Mesenchymal stem cell (in vitro differentiated cells and primary cell): ENCODE data around the gene TUBGCP6.

Source experiments
- DNase-seq: peaks from one replicate; pipeline ENCODE4 v3.0.0-alpha.2; 2013
- H2AFZ ChIP-seq: one replicate; pipeline ENCODE4 v1.6.1; 2013; ENCODE audit warnings: low read depth, mild to moderate bottlenecking, control low read depth, inconsistent platforms, low read length, moderate library complexity
- H2AK5ac ChIP-seq: 2 replicates; pipeline ENCODE4 v1.6.1; 2013; ENCODE audit warnings: low read length, moderate library complexity, mild to moderate bottlenecking, inconsistent platforms; ENCODE audit not compliant: severe bottlenecking
- H2BK120ac ChIP-seq: one replicate; pipeline ENCODE4 v1.6.1; 2013; ENCODE audit warnings: low read depth, mild to moderate bottlenecking, inconsistent platforms, low read length, moderate library complexity
- H2BK12ac ChIP-seq, 2 experiments: one replicate each; pipeline ENCODE4 v1.6.1; 2013; ENCODE audit warnings: inconsistent platforms in 2 of 2, low read length in 2 of 2, mild to moderate bottlenecking in 2 of 2, moderate library complexity in 2 of 2, control low read depth in 1 of 2
- H2BK15ac ChIP-seq: one replicate; pipeline ENCODE4 v1.6.1; 2013; ENCODE audit warnings: mild to moderate bottlenecking, low read depth, inconsistent platforms; ENCODE audit not compliant: poor library complexity, severe bottlenecking
- H2BK5ac ChIP-seq: 2 replicates; pipeline ENCODE4 v1.6.1; 2013; ENCODE audit warnings: low read depth, mild to moderate bottlenecking, low read length, control low read depth, inconsistent platforms; ENCODE audit not compliant: poor library complexity, severe bottlenecking
- H3K14ac ChIP-seq, 2 experiments: one replicate each; pipeline ENCODE4 v1.6.1; 2013; ENCODE audit warnings: inconsistent platforms in 2 of 2, low read length in 2 of 2, control low read depth in 1 of 2, mild to moderate bottlenecking in 1 of 2, moderate library complexity in 1 of 2
- H3K18ac ChIP-seq, 2 experiments: one replicate each; pipeline ENCODE4 v1.6.1; 2013; ENCODE audit warnings: inconsistent platforms in 2 of 2, low read length in 2 of 2, control low read depth in 1 of 2, low read depth in 1 of 2, mild to moderate bottlenecking in 1 of 2
- H3K23ac ChIP-seq, 2 experiments: one replicate each; pipeline ENCODE4 v1.6.1; 2013; ENCODE audit warnings: inconsistent platforms in 2 of 2, low read length in 2 of 2, mild to moderate bottlenecking in 2 of 2, moderate library complexity in 2 of 2, control low read depth in 1 of 2
- H3K27ac ChIP-seq: 2 replicates; pipeline ENCODE4 v1.5.1; 2013; ENCODE audit warnings: mild to moderate bottlenecking, moderate library complexity, low read length, control low read depth, inconsistent platforms; ENCODE audit not compliant: poor library complexity, severe bottlenecking
- H3K27me3 ChIP-seq, 2 experiments: 2 replicates each; pipeline versions ENCODE4 v1.6.1 to v1.7.0; 2013; ENCODE audit warnings: low read length in 2 of 2, mild to moderate bottlenecking in 2 of 2, moderate library complexity in 2 of 2, control low read depth in 1 of 2, inconsistent platforms in 1 of 2; ENCODE audit not compliant: control insufficient read depth in 1 of 2, insufficient read depth in 1 of 2
- H3K36me3 ChIP-seq, 2 experiments: 2 replicates each; pipeline versions ENCODE4 v1.6.1 to v1.7.0; 2013; ENCODE audit warnings: low read length in 2 of 2, control low read depth in 1 of 2, inconsistent platforms in 1 of 2, low read depth in 1 of 2, mild to moderate bottlenecking in 1 of 2; ENCODE audit not compliant: insufficient read depth in 2 of 2, control insufficient read depth in 1 of 2
- H3K4ac ChIP-seq, 2 experiments: one replicate each; pipeline ENCODE4 v1.6.1; 2013; ENCODE audit warnings: inconsistent platforms in 2 of 2, low read length in 2 of 2, mild to moderate bottlenecking in 2 of 2, moderate library complexity in 2 of 2, control low read depth in 1 of 2, low read depth in 1 of 2
- H3K4me1 ChIP-seq: 2 replicates; pipeline ENCODE4 v1.6.1; 2013; ENCODE audit warnings: low read depth, low read length, control low read depth; ENCODE audit not compliant: control insufficient read depth, insufficient read depth
- H3K4me2 ChIP-seq: 2 replicates; pipeline ENCODE4 v1.6.1; 2013; ENCODE audit warnings: low read length, mild to moderate bottlenecking, inconsistent platforms; ENCODE audit not compliant: poor library complexity, severe bottlenecking
- H3K4me3 ChIP-seq, 2 experiments: 2 replicates each; pipeline versions ENCODE4 v1.5.1 to v1.7.0; 2013; ENCODE audit warnings: low read length in 2 of 2, mild to moderate bottlenecking in 2 of 2, control low read depth in 1 of 2, low read depth in 1 of 2; ENCODE audit not compliant: insufficient read depth in 1 of 2
- H3K79me1 ChIP-seq: replicated peaks from 2 replicates; pipeline ENCODE4 v1.6.1; 2013; ENCODE audit warnings: mild to moderate bottlenecking, control low read depth, low read length, inconsistent platforms; ENCODE audit not compliant: poor library complexity, severe bottlenecking
- H3K9ac ChIP-seq: 2 replicates; pipeline ENCODE4 v1.7.0; 2013; ENCODE audit warnings: mild to moderate bottlenecking, low read length, moderate library complexity
- H3K9me3 ChIP-seq: 2 replicates; pipeline ENCODE4 v1.7.0; 2013; ENCODE audit warnings: mild to moderate bottlenecking, low read length; ENCODE audit not compliant: control insufficient read depth
- H4K8ac ChIP-seq: one replicate; pipeline ENCODE4 v1.6.1; 2013; ENCODE audit warnings: inconsistent platforms, mild to moderate bottlenecking, low read length, moderate library complexity
- H4K91ac ChIP-seq: one replicate; pipeline ENCODE4 v1.6.1; 2013; ENCODE audit warnings: mild to moderate bottlenecking, low read length, inconsistent platforms
- WGBS: methylation state at CpG from one replicate; pipeline ENCODE4 v1.1.7; 2013; ENCODE audit warnings: mixed read lengths; 5-methylcytosine and 5-hydroxymethylcytosine counted together

TUBGCP6 gene

GRCh38 chr22:50261615-50262459 is 17.0 kb upstream of the TUBGCP6 start, which contains the start of gene MAPK12:
MAPK12 (minus strand) TSS chr22:50261683; CDS start chr22:50261509, 174 bp downstream.
- Histone ChIP-seq H3K4me2 (peak within 1 kb of the TSS; percentile 84), H3K27ac (peak within 1 kb of the TSS; percentile 24), H3K4ac (peak within 1 kb of the TSS; percentile 77), H2BK12ac (peak within 1 kb of the TSS; percentile 0 to 73), H3K14ac (peak within 1 kb of the TSS; percentile 87 to 96), H3K9ac (peak within 1 kb of the TSS; percentile 85), H2BK120ac (peak within 1 kb of the TSS; percentile 89), H3K18ac (peak within 1 kb of the TSS; percentile 77 to 81), H3K23ac (peak within 1 kb of the TSS in 1 of 2 experiments; percentile 96), H4K91ac (peak within 1 kb of the TSS; percentile 86), H3K79me1 (peaks cover 16% of the 10 kb centered on the region), H2AK5ac (peak within 1 kb of the TSS; percentile 5), H3K27me3 (peaks cover 0 to 18% of the 10 kb centered on the region in 2 experiments), H2AFZ (no peak within 1 kb of the TSS), H2BK15ac (peak within 1 kb of the TSS; percentile 85), H3K9me3 (no peaks in the 10 kb centered on the region), H2BK5ac (no peak within 1 kb of the TSS), H3K4me1 (peaks cover 37% of the 10 kb centered on the region), H3K36me3 (peaks cover 4 to 35% of the 10 kb centered on the region in 2 experiments), H3K4me3 (peak within 1 kb of the TSS; percentile 71 to 82), H4K8ac (peak within 1 kb of the TSS; percentile 59)
- WGBS: 7% methylated on average over 41 of the region's 61 CpGs
- peak; percentile 49 for DNase-seq

- H2BK15ac ChIP-seq: peak overlapping the region; percentile 85
- peaks cover 0 to 11% of the 10 kb centered on the region in 2 experiments for H3K27me3 ChIP-seq
- H3K23ac ChIP-seq: peak overlapping the region in 1 of 2 experiments; percentile 96
- H3K4me3 ChIP-seq: peak overlapping the region; percentile 71 to 82
- under 1% methylated on average over 52 of the region's 92 CpGs for WGBS
- no peak overlapping the region for H2AK5ac ChIP-seq
- peak overlapping the region; percentile 24 for H3K27ac ChIP-seq
- H3K9ac ChIP-seq: peak overlapping the region; percentile 85
- H3K4me2 ChIP-seq: peak overlapping the region; percentile 84
- peak overlapping the region; percentile 59 for H4K8ac ChIP-seq
- H4K91ac ChIP-seq: peak overlapping the region; percentile 80
- peak overlapping the region; percentile 77 to 81 for H3K18ac ChIP-seq
- DNase-seq: peak; percentile 72
- H2AFZ ChIP-seq: no peak overlapping the region
- peaks cover 4 to 38% of the 10 kb centered on the region in 2 experiments for H3K36me3 ChIP-seq
- peak overlapping the region in 1 of 2 experiments; percentile 29 for H2BK12ac ChIP-seq
- peak overlapping the region; percentile 83 to 96 for H3K14ac ChIP-seq
- peak overlapping the region; percentile 77 for H3K4ac ChIP-seq
- H3K4me1 ChIP-seq: peaks cover 37% of the 10 kb centered on the region
- H2BK5ac ChIP-seq: no peak overlapping the region
- H2BK120ac ChIP-seq: peak overlapping the region; percentile 89
- H3K79me1 ChIP-seq: peaks cover 21% of the 10 kb centered on the region
- H3K9me3 ChIP-seq: no peaks in the 10 kb centered on the region
Observed at GRCh38 chr22:50260801-50261614, 16.2 kb upstream of the TUBGCP6 start.

- peak overlapping the region; percentile 85 for H4K91ac ChIP-seq
- 31% methylated on average over 3 of the region's 11 CpGs for WGBS
Observed at GRCh38 chr22:50260434-50260800, 15.6 kb upstream of the TUBGCP6 start.

More at GRCh38 chr22:50260434-50260800, 15.6 kb upstream of the TUBGCP6 start:
- H3K9me3 ChIP-seq: no peaks in the 10 kb centered on the region
- H3K27ac ChIP-seq: peak overlapping the region; percentile 24
- peak overlapping the region; percentile 84 for H2AK5ac ChIP-seq
- H3K4me3 ChIP-seq: peak overlapping the region; percentile 71 to 82
- H3K14ac ChIP-seq: peak overlapping the region; percentile 73 to 96
- H3K4me1 ChIP-seq: peaks cover 37% of the 10 kb centered on the region
- H2BK5ac ChIP-seq: no peak overlapping the region
- peak overlapping the region; percentile 70 to 77 for H3K18ac ChIP-seq
- H3K23ac ChIP-seq: no peak overlapping the region
- H2AFZ ChIP-seq: no peak overlapping the region
- peak overlapping the region; percentile 82 for H2BK15ac ChIP-seq
- no peak for DNase-seq
- H3K4me2 ChIP-seq: peak overlapping the region; percentile 84
- H4K8ac ChIP-seq: peak overlapping the region; percentile 59
- H3K27me3 ChIP-seq: peaks cover 0 to 10% of the 10 kb centered on the region in 2 experiments
- peak overlapping the region; percentile 85 for H3K9ac ChIP-seq
- H3K4ac ChIP-seq: peak overlapping the region in 1 of 2 experiments; percentile 56
- peaks cover 21% of the 10 kb centered on the region for H3K79me1 ChIP-seq
- H3K36me3 ChIP-seq: peaks cover 4 to 43% of the 10 kb centered on the region in 2 experiments
- peak overlapping the region in 1 of 2 experiments; percentile 59 for H2BK12ac ChIP-seq
- peak overlapping the region; percentile 74 for H2BK120ac ChIP-seq
